Transverse colon (tissue), 4 donors: ENCODE results near the gene GADD45B. TPM values are rescaled to one million over a fixed set of nuclear protein-coding genes. Genes with fewer than 3 reads are reported as not detected.
A peak's percentile ranks its signal among the peaks of the same experiment; 100 is the strongest.

Source experiments
- DNase-seq: peaks from one replicate; pipeline ENCODE4 v3.0.0-alpha.2; 2019
- H3K27ac ChIP-seq, 4 donors: fragments of 200-600 bp; sonication (generic); 2 replicates each; pipeline ENCODE4 v1.5.1; 2016 to 2018; ENCODE audit warnings: inconsistent platforms in 4 of 4
- H3K27me3 ChIP-seq: fragments of 200-600 bp; sonication (generic); 2 replicates; pipeline ENCODE4 v1.5.1; 2017; ENCODE audit warnings: inconsistent platforms
- H3K36me3 ChIP-seq, 4 donors: fragments of 200-600 bp; sonication (generic); 2 replicates each; pipeline ENCODE4 v1.5.1; 2017 to 2019; ENCODE audit warnings: inconsistent platforms in 4 of 4
- H3K4me1 ChIP-seq, 4 donors: fragments of 200-600 bp; sonication (generic); 2 replicates each; pipeline ENCODE4 v1.5.1; 2017 to 2020; ENCODE audit warnings: inconsistent platforms in 4 of 4
- H3K4me3 ChIP-seq, 4 donors: fragments of 200-600 bp; sonication (generic); 1 replicate in 1 of 4; 2 replicates in 3 of 4; pipeline versions ENCODE4 v1.5.1 to v1.6.1; 2017 to 2019; ENCODE audit warnings: inconsistent platforms in 4 of 4
- H3K9me3 ChIP-seq, 2 donors: fragments of 200-600 bp; sonication (generic); 2 replicates each; pipeline ENCODE4 v1.5.1; 2017 to 2019; ENCODE audit warnings: inconsistent platforms in 2 of 2
- CTCF ChIP-seq, 5 experiments: fragments of 200-600 bp in 3 of 5; fragments of 450-650 bp in 2 of 5; sonication (generic) in 3 of 5; IDR thresholded peaks; 1 replicate in 2 of 5; 2 replicates in 3 of 5; pipeline ENCODE4 v1.5.1; 2016 to 2017; ENCODE audit warnings: antibody characterized with exemption in 5 of 5, inconsistent platforms in 3 of 5, mild to moderate bottlenecking in 2 of 5, moderate library complexity in 1 of 5
- EP300 ChIP-seq: sonication (generic); formaldehyde crosslinking; IDR thresholded peaks from one replicate; pipeline ENCODE4 v1.6.1; 2017; ENCODE audit warnings: antibody characterized with exemption, low read depth
- POLR2A ChIP-seq: fragments of 450-650 bp; IDR thresholded peaks from one replicate; pipeline ENCODE4 v1.6.1; 2016; ENCODE audit warnings: antibody characterized with exemption, mild to moderate bottlenecking, moderate library complexity
- POLR2AphosphoS5 ChIP-seq, 3 donors: sonication (generic); formaldehyde crosslinking; IDR thresholded peaks; one replicate each; pipeline ENCODE4 v1.6.1; 2016; ENCODE audit warnings: antibody characterized with exemption in 3 of 3
- WGBS, 2 donors: methylation state at CpG; one replicate each; pipeline ENCODE4 v1.1.5; 2018; ENCODE audit warnings: low coverage in 1 of 2; 5-methylcytosine and 5-hydroxymethylcytosine counted together
- in situ Hi-C, 4 donors: fragments of 200-750 bp; cut with MboI; loops; one replicate each; pipeline versions ENCODE4 v1.15.0 to v1.15.1; 2017; ENCODE audit warnings: low sequenced_read_pairs in 3 of 4, low pct_ligation_motif_present in 1 of 4, low pct_unique_long_range_greater_than_20kb in 1 of 4
- intact Hi-C: fragments of 100-400 bp; cut with DNase I; formaldehyde crosslinking; loops from one replicate; pipeline ENCODE4 v1.15.1; 2023; ENCODE audit warnings: low total_unique reads
- total RNA-seq, 4 donors: library from RNA; depleted of rRNA; stranded (reverse); fragments of >200 nt; gene quantifications; one replicate each; pipeline ENCODE4 v1.1.0, GENCODE V29; 2016

GADD45B gene
- total RNA-seq, 4 donors from 2014 or later, result 59.0 to 280 (median 167) TPM

GRCh38 chr19:2477141-2477710 is 1.3 kb downstream of the GADD45B start:
- no peaks in the 10 kb centered on the region for H3K27me3 ChIP-seq
- in situ Hi-C loops, result loop anchor here in 1 of 4 donors (10.0 kb wide), 1 partner anchor 138 kb away; no protein-coding TSS in a partner anchor
- no peaks in the 10 kb centered on the region for H3K36me3 ChIP-seq
- intact Hi-C loops, result loop anchor here (2.0 kb wide), 3 partner anchors 18 to 102 kb away; no protein-coding TSS in a partner anchor
- WGBS, 2 donors, result 4% methylated on average over 19 of the region's 27 CpGs; no CpG with 5 or more reads in 1 of the 2 donors
- TF ChIP-seq EP300 (no peak), POLR2AphosphoS5 (IDR thresholded peaks at IDR 0.05) (peak in 2 of 3 donors; percentile 60 to 92)
- peak overlapping the region; percentile 91 to 96 (median 93) for H3K27ac ChIP-seq
- H3K4me3 ChIP-seq, result peak overlapping the region; percentile 67 to 95 (median 82)
- H3K4me1 ChIP-seq, result peaks cover 10 to 43% (median 36%) of the 10 kb centered on the region in 4 donors
- DNase-seq, result peak; percentile 73
- no peaks in the 10 kb centered on the region for H3K9me3 ChIP-seq

DNA sequence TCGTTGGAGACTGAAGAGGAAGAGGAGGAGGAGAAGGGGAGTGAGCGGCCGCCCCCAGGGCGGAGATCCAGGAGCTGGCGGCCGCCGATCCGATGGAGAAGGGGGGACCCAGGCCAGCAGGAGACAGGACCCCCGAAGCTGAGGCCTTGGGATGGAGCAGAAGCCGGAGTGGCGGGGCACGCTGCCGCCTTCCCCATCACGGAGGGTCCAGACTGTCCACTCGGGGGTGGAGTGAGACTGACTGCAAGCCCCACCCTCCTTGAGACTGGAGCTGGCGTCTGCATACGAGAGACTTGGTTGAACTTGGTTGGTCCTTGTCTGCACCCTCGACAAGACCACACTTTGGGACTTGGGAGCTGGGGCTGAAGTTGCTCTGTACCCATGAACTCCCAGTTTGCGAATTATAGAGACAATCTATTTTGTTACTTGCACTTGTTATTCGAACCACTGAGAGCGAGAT is 1.8 kb downstream of the GADD45B start:
- DNase-seq, result peak; percentile 54
- WGBS, 2 donors, result 17 to 36% methylated on average over 3 to 20 of the region's 21 CpGs
- in situ Hi-C loops (loop anchor here in 1 of 4 donors (10.0 kb wide), 1 partner anchor 137 kb away; no protein-coding TSS in a partner anchor), intact Hi-C loops (loop anchor here (2.0 kb wide), 3 partner anchors 17 to 101 kb away; no protein-coding TSS in a partner anchor)
- Histone ChIP-seq H3K27me3 (no peaks in the 10 kb centered on the region), H3K36me3 (no peaks in the 10 kb centered on the region), H3K4me1 (peaks cover 10 to 43% (median 36%) of the 10 kb centered on the region in 4 donors), H3K27ac (peak overlapping the region; percentile 91 to 96 (median 93)), H3K4me3 (peak overlapping the region; percentile 67 to 95 (median 82)), H3K9me3 (no peaks in the 10 kb centered on the region)
- TF ChIP-seq POLR2AphosphoS5 (IDR thresholded peaks at IDR 0.05) (peak; percentile 69 to 89 (median 88)), CTCF (IDR thresholded peaks at IDR 0.05) (no peak)

DNA sequence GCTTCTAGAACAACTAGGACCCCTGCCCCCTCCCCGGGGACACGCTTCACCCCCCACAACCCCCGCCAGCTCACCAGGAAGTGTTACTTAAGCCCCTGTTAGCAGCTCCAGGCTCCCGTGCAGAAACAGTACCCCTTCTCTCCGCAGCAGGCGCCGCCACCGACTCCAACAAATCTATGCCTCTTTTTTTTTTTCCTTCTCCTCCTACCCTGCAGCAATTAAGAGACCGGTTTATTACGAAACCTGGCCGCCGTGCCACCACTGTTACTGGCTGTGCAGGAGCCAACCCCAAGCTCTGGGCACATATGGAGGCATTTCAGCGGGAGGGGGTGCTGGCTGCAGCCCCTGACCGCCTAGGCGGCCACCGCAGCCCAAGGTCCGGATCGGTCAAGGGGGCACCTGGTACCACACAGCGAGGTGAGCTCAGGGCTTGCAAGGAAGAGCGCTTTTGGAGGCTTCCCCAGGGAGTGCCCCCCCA is 2.4 kb downstream of the GADD45B start:
- WGBS, 2 donors, result 1% methylated on average over 20 of the region's 20 CpGs; no CpG with 5 or more reads in 1 of the 2 donors
- in situ Hi-C loops, result loop anchor here in 1 of 4 donors (10.0 kb wide), 1 partner anchor 136 kb away; no protein-coding TSS in a partner anchor

More for the DNA sequence above, 2.4 kb downstream of the GADD45B start:
- TF ChIP-seq CTCF (IDR thresholded peaks at IDR 0.05), result peak; percentile 28 to 75 (median 40)
- no peak for TF ChIP-seq EP300
- peak; percentile 71 to 90 (median 76) for TF ChIP-seq POLR2AphosphoS5 (IDR thresholded peaks at IDR 0.05)
- TF ChIP-seq POLR2A, result peak; percentile 50
- intact Hi-C loops, result no loop called here
- Histone ChIP-seq H3K4me1 (peaks cover 10 to 43% (median 36%) of the 10 kb centered on the region in 4 donors), H3K27ac (peak overlapping the region; percentile 91 to 96 (median 93)), H3K9me3 (peaks cover 5% of the 10 kb centered on the region in 2 donors), H3K27me3 (no peaks in the 10 kb centered on the region), H3K36me3 (no peaks in the 10 kb centered on the region), H3K4me3 (peak overlapping the region; percentile 67 to 95 (median 82))
- DNase-seq, result peak; percentile 83
